CD4-positive, alpha-beta T cell treated with Interleukin-4 for 1 hour (primary cell): ENCODE data around the gene IFT122.
A peak's percentile ranks its signal among the peaks of the same experiment; 100 is the strongest.

Experiments used
- DNase-seq, 2 donors: peaks; one replicate each; pipeline ENCODE4 v3.0.0-alpha.2; 2020 to 2022

IFT122 gene

GRCh38 chr3:129415378-129415777 lies 24.6 kb upstream of the IFT122 start:
- no peak for DNase-seq

GRCh38 chr3:129415830-129416229 lies 24.2 kb upstream of the IFT122 start:
- no peak for DNase-seq

- DNase-seq = no peak
These were observed 23.6 kb upstream of the IFT122 start for GRCh38 chr3:129416415-129416814.

- no peak for DNase-seq
These were observed 22.7 kb upstream of the IFT122 start for GRCh38 chr3:129417326-129417725.

GRCh38 chr3:129418041-129418973 lies 21.7 kb upstream of the IFT122 start:
- no peak for DNase-seq

- DNase-seq = no peak
These were observed 20.5 kb upstream of the IFT122 start for GRCh38 chr3:129419476-129419875.

GRCh38 chr3:129421236-129421883 lies 18.7 kb upstream of the IFT122 start:
- DNase-seq = no peak

- no peak for DNase-seq
These were observed 17.9 kb upstream of the IFT122 start for GRCh38 chr3:129421988-129422745.

GRCh38 chr3:129422897-129423296 lies 17.1 kb upstream of the IFT122 start:
- no peak for DNase-seq

GRCh38 chr3:129424185-129424841 lies 15.7 kb upstream of the IFT122 start:
- peak in 1 of 2 donors; percentile 37 for DNase-seq

- no peak for DNase-seq
These were observed 14.8 kb upstream of the IFT122 start for GRCh38 chr3:129425213-129425612.

- DNase-seq = no peak
These were observed 14.4 kb upstream of the IFT122 start for GRCh38 chr3:129425619-129426018.

- no peak for DNase-seq
These were observed 12.0 kb upstream of the IFT122 start for GRCh38 chr3:129428007-129428375.

GRCh38 chr3:129428376-129429079 lies 11.5 kb upstream of the IFT122 start, which contains the start of gene EFCAB12:
TSS of gene EFCAB12 (minus strand) at chr3:129428636. CDS start at chr3:129428488, 148 bp downstream.
- peak; percentile 91 to 92 for DNase-seq

GRCh38 chr3:129429080-129429451 lies 11.0 kb upstream of the IFT122 start:
- DNase-seq = no peak

GRCh38 chr3:129429602-129430001 lies 10.4 kb upstream of the IFT122 start:
- no peak for DNase-seq

GRCh38 chr3:129432036-129432435 lies 8.0 kb upstream of the IFT122 start:
- DNase-seq = no peak

- DNase-seq = no peak
These were observed 7.4 kb upstream of the IFT122 start for GRCh38 chr3:129432671-129433070.

GRCh38 chr3:129433565-129433964 lies 6.5 kb upstream of the IFT122 start:
- DNase-seq = no peak

- no peak for DNase-seq
These were observed 5.9 kb upstream of the IFT122 start for GRCh38 chr3:129434140-129434539.

- DNase-seq = no peak
These were observed 4.7 kb upstream of the IFT122 start for GRCh38 chr3:129435367-129435766.

GRCh38 chr3:129439226-129439816 lies 703 bp upstream of the IFT122 start:
- peak; percentile 41 for DNase-seq
